Trophoblast cell (in vitro differentiated cells and primary cell): Measurements from ENCODE around the gene SLC43A2.

Experiments
- DNase-seq, 2 donors: peaks; one replicate each; pipeline ENCODE4 v3.0.0-alpha.2; 2016
- H2AFZ ChIP-seq: 2 replicates; pipeline ENCODE4 v1.6.1; 2013; ENCODE audit warnings: low read length, moderate library complexity, mild to moderate bottlenecking; ENCODE audit not compliant: insufficient read depth, poor library complexity
- H2AK5ac ChIP-seq: 2 replicates; pipeline ENCODE4 v1.6.1; 2013; ENCODE audit warnings: mild to moderate bottlenecking, low read length
- H2BK120ac ChIP-seq: 2 replicates; pipeline ENCODE4 v1.6.1; 2013; ENCODE audit warnings: low read length, mild to moderate bottlenecking, moderate library complexity; ENCODE audit not compliant: insufficient read depth, poor library complexity
- H2BK12ac ChIP-seq: 2 replicates; pipeline ENCODE4 v1.6.1; 2013; ENCODE audit warnings: mild to moderate bottlenecking, low read length, moderate library complexity
- H2BK5ac ChIP-seq: 2 replicates; pipeline ENCODE4 v1.6.1; 2013; ENCODE audit warnings: low read length, low read depth, moderate library complexity, mild to moderate bottlenecking; ENCODE audit not compliant: poor library complexity
- H3K14ac ChIP-seq: 2 replicates; pipeline ENCODE4 v1.6.1; 2013; ENCODE audit warnings: mild to moderate bottlenecking, low read length
- H3K18ac ChIP-seq: 2 replicates; pipeline ENCODE4 v1.6.1; 2013; ENCODE audit warnings: mild to moderate bottlenecking, low read length
- H3K23ac ChIP-seq: 2 replicates; pipeline ENCODE4 v1.6.1; 2013; ENCODE audit warnings: low read length
- H3K27ac ChIP-seq: 2 replicates; pipeline ENCODE4 v1.5.1; 2013; ENCODE audit warnings: low read depth, mild to moderate bottlenecking, inconsistent platforms, low read length, moderate library complexity
- H3K27me3 ChIP-seq: 2 replicates; pipeline ENCODE4 v1.6.1; 2013; ENCODE audit warnings: inconsistent platforms, mild to moderate bottlenecking, low read length, moderate library complexity; ENCODE audit not compliant: insufficient read depth
- H3K36me3 ChIP-seq, 2 experiments: 1 replicate in 1 of 2; 2 replicates in 1 of 2; pipeline ENCODE4 v1.6.1; 2013; ENCODE audit warnings: low read length in 2 of 2, mild to moderate bottlenecking in 2 of 2, moderate library complexity in 1 of 2; ENCODE audit not compliant: insufficient read depth in 2 of 2, control insufficient read depth in 1 of 2
- H3K4ac ChIP-seq: 2 replicates; pipeline ENCODE4 v1.6.1; 2013; ENCODE audit warnings: low read depth, mild to moderate bottlenecking, low read length, moderate library complexity
- H3K4me1 ChIP-seq, 2 experiments: 1 replicate in 1 of 2; 2 replicates in 1 of 2; pipeline ENCODE4 v1.6.1; 2013; ENCODE audit warnings: low read length in 2 of 2, mild to moderate bottlenecking in 2 of 2, moderate library complexity in 1 of 2; ENCODE audit not compliant: insufficient read depth in 2 of 2, control insufficient read depth in 1 of 2
- H3K4me2 ChIP-seq: 2 replicates; pipeline ENCODE4 v1.6.1; 2013; ENCODE audit warnings: inconsistent platforms, mild to moderate bottlenecking, low read length, moderate library complexity
- H3K4me3 ChIP-seq: 2 replicates; pipeline ENCODE4 v1.5.1; 2013; ENCODE audit warnings: mild to moderate bottlenecking, low read depth, low read length, inconsistent platforms
- H3K79me1 ChIP-seq: one replicate; pipeline ENCODE4 v1.6.1; 2013; ENCODE audit warnings: low read length
- H3K79me2 ChIP-seq: 2 replicates; pipeline ENCODE4 v1.6.1; 2013; ENCODE audit warnings: low read length, mild to moderate bottlenecking; ENCODE audit not compliant: control insufficient read depth, insufficient read depth, poor library complexity
- H3K9ac ChIP-seq: 2 replicates; pipeline ENCODE4 v1.6.1; 2013; ENCODE audit warnings: mild to moderate bottlenecking, low read length
- H3K9me3 ChIP-seq: 2 replicates; pipeline ENCODE4 v1.6.1; 2013; ENCODE audit warnings: low read depth, mild to moderate bottlenecking, control low read depth, inconsistent platforms, low read length; ENCODE audit not compliant: insufficient read depth
- H4K12ac ChIP-seq: 2 replicates; pipeline ENCODE4 v1.6.1; 2013; ENCODE audit warnings: low read depth, mild to moderate bottlenecking, low read length, moderate library complexity
- H4K8ac ChIP-seq: 2 replicates; pipeline ENCODE4 v1.6.1; 2013; ENCODE audit warnings: low read depth, mild to moderate bottlenecking, low read length, moderate library complexity
- H4K91ac ChIP-seq: one replicate; pipeline ENCODE4 v1.6.1; 2013; ENCODE audit warnings: low read depth, mild to moderate bottlenecking, low read length, moderate library complexity
- WGBS: extraction: QIAGEN DNeasy Blood & Tissue Kit; methylation state at CpG from one replicate; pipeline ENCODE4 v1.1.7; 2013; ENCODE audit warnings: missing lambda C conversion rate; ENCODE audit not compliant: insufficient read length, insufficient coverage; ENCODE audit errors: extremely low coverage; 5-methylcytosine and 5-hydroxymethylcytosine counted together

The SLC43A2 gene

DNA sequence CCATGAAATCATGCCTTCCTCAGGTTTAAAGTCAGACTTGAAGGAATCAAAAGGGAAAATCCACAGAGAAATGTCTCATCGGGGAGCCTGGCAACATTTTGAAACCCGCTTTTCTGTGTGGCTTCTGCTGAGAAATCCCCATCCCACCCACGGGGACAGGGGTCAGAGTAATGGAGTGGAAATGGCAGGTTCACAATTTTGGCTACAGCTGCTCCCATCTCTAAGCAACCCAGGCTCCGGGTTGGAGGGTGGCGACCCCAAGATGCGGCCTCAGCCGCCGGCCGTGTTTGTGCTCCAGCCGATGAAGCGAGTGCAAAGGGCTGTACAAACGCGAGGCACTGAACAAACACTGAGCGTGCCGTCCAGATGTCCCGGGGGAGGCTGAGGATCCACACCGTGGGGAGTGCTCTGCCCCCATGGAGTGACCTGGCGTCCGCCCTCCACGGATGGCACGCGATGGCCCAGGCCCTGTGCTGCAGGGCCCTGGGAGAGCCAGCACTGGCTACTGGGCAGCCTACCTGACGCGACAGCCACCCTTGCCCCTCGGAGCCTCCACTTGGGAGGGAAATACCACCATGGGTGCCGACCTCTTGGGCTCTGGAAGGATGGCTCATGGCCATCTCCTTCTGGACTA lies 22.2 kb downstream of the SLC43A2 start:
- Histone ChIP-seq H3K4me1 (peaks cover 14 to 16% of the 10 kb centered on the region in 2 experiments), H3K14ac (peak overlapping the region; percentile 42), H2BK120ac (peak overlapping the region; percentile 47), H3K4me3 (no peak overlapping the region), H2BK5ac (no peak overlapping the region), H4K8ac (peak overlapping the region; percentile 24), H3K4me2 (no peak overlapping the region), H3K27ac (no peak overlapping the region), H3K9ac (no peak overlapping the region), H2AFZ (no peak overlapping the region), H3K27me3 (no peaks in the 10 kb centered on the region), H3K9me3 (peaks cover 7% of the 10 kb centered on the region), H3K79me1 (peaks cover 11% of the 10 kb centered on the region), H4K12ac (no peak overlapping the region), H3K79me2 (peaks cover 4% of the 10 kb centered on the region), H3K36me3 (peaks cover 6 to 9% of the 10 kb centered on the region in 2 experiments), H2BK12ac (peak overlapping the region; percentile 29), H3K4ac (no peak overlapping the region), H2AK5ac (peak overlapping the region; percentile 31), H3K18ac (peak overlapping the region; percentile 6), H3K23ac (no peak overlapping the region), H4K91ac (peak overlapping the region; percentile 41)
- no CpG with 5 or more reads among the region's 26 CpGs for WGBS
- DNase-seq, result peak in 1 of 2 donors; percentile 21

DNA sequence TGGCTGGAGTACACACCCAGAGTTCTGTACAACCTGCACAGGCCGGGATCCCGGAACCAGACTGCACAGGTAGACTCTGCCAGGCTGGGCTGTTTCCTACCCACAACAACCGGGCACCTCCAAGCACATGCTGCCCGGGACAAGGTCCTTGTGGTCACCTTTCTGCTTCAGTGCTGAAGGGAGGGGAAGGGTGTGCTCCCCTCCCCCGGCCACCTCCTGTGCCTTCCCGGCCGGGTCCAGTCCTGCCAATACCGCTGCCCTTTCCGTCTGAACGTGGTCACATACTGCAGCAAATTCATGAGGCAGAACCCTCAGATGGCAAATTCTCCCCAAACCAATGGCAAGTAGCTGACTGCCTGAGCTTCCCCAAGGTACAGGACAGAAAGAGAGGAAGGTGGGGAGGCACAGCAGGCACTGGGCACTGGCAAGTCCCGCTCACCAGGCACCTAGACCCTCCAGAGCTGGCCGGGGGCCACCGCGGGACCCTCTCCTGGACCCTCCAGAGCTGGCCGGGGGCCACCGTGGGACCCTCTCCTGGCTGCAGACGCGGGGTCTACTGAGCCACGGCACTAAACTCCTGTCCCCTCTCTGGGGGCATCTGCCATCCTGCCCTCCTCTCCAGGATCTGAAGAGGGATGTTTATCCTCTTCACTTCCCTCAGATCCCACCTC lies 22.8 kb downstream of the SLC43A2 start:
- Histone ChIP-seq H2BK5ac (no peak overlapping the region), H2AFZ (no peak overlapping the region), H3K14ac (peak overlapping the region; percentile 57), H3K23ac (no peak overlapping the region), H2BK120ac (peak overlapping the region; percentile 39), H3K18ac (peak overlapping the region; percentile 35), H3K27me3 (no peaks in the 10 kb centered on the region), H3K36me3 (peaks cover 6 to 9% of the 10 kb centered on the region in 2 experiments), H3K4me2 (no peak overlapping the region), H4K12ac (no peak overlapping the region), H4K8ac (peak overlapping the region; percentile 6), H3K79me1 (peaks cover 11% of the 10 kb centered on the region), H3K9me3 (peaks cover 11% of the 10 kb centered on the region), H3K79me2 (peaks cover 4% of the 10 kb centered on the region), H4K91ac (peak overlapping the region; percentile 45), H3K4ac (peak overlapping the region; percentile 15), H3K27ac (no peak overlapping the region), H3K4me1 (peaks cover 14 to 16% of the 10 kb centered on the region in 2 experiments), H2BK12ac (peak overlapping the region; percentile 62), H3K4me3 (no peak overlapping the region), H3K9ac (no peak overlapping the region), H2AK5ac (peak overlapping the region; percentile 44)
- DNase-seq, result no peak
- no CpG with 5 or more reads among the region's 19 CpGs for WGBS

DNA sequence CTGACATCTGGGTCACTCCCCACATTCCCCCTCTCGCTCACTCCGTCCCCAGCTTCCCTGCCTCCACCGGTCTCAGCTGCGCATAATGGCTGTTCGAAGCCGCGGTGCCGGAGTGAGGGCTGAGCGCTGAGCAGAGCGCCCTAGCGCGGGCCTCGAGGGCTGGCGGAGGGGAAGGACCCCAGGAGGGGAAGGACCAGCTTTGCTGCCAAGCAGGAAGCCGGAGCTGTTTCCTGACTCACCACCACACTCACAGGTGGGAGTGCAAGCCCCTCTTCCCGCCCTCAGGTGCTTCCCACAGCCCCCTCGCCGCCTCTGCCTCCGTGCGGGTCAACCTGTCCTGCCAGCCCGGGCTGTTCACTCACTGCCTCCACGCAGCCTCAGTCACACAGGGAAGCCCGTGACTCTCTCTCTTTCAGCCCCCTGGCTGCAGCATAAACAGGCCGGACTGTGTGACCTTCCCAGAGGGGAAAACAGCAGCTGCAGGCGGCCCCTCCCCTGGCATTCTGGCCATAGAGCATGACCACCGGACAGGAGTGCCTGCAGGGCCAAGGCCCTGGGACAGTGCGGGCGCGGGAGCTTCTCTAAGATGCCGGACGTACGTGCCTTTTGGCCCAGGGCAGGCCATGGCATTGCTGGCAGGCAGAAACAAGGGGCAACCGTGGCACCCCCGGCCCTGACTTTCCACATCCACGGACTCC lies 23.7 kb downstream of the SLC43A2 start:
- H2BK120ac ChIP-seq, result peak overlapping the region; percentile 70
- no peak overlapping the region for H3K4me3 ChIP-seq
- peak overlapping the region; percentile 9 for H3K27ac ChIP-seq
- H3K9ac ChIP-seq, result no peak overlapping the region
- H2AFZ ChIP-seq, result no peak overlapping the region
- peak overlapping the region; percentile 51 for H4K8ac ChIP-seq
- no peak overlapping the region for H2BK5ac ChIP-seq
- peak overlapping the region; percentile 29 for H2BK12ac ChIP-seq
- peaks cover 4% of the 10 kb centered on the region for H3K79me2 ChIP-seq
- WGBS, result no CpG with 5 or more reads among the region's 35 CpGs
- H3K4me1 ChIP-seq, result peaks cover 14 to 16% of the 10 kb centered on the region in 2 experiments
- H3K79me1 ChIP-seq, result peaks cover 11% of the 10 kb centered on the region
- peak overlapping the region; percentile 54 for H3K14ac ChIP-seq
- no peak overlapping the region for H3K4ac ChIP-seq
- no peak overlapping the region for H3K23ac ChIP-seq
- no peaks in the 10 kb centered on the region for H3K27me3 ChIP-seq
- peaks cover 4 to 9% of the 10 kb centered on the region in 2 experiments for H3K36me3 ChIP-seq
- H2AK5ac ChIP-seq, result peak overlapping the region; percentile 34
- peak; percentile 81 to 87 for DNase-seq
- H3K4me2 ChIP-seq, result peak overlapping the region; percentile 7
- H3K18ac ChIP-seq, result peak overlapping the region; percentile 35
- H3K9me3 ChIP-seq, result peaks cover 11% of the 10 kb centered on the region
- H4K12ac ChIP-seq, result peak overlapping the region; percentile 32
- peak overlapping the region; percentile 67 for H4K91ac ChIP-seq

GRCh38 chr17:1601571-1601970 lies 27.1 kb downstream of the SLC43A2 start:
- no peak overlapping the region for H2BK12ac ChIP-seq
- no peak overlapping the region for H3K4me2 ChIP-seq
- no peak overlapping the region for H3K18ac ChIP-seq
- no peak overlapping the region for H2AK5ac ChIP-seq
- H3K79me1 ChIP-seq, result peaks cover 11% of the 10 kb centered on the region
- H3K9me3 ChIP-seq, result peaks cover 11% of the 10 kb centered on the region
- H4K8ac ChIP-seq, result no peak overlapping the region
- no peak overlapping the region for H3K9ac ChIP-seq
- WGBS, result no CpG with 5 or more reads among the region's 14 CpGs
- DNase-seq, result no peak
- no peak overlapping the region for H3K4me3 ChIP-seq
- H3K4me1 ChIP-seq, result peaks cover 8 to 9% of the 10 kb centered on the region in 2 experiments
- H2BK120ac ChIP-seq, result no peak overlapping the region
- no peak overlapping the region for H4K91ac ChIP-seq
- H3K36me3 ChIP-seq, result peaks cover 6 to 12% of the 10 kb centered on the region in 2 experiments
- H3K27ac ChIP-seq, result no peak overlapping the region
- no peak overlapping the region for H4K12ac ChIP-seq
- H3K4ac ChIP-seq, result no peak overlapping the region
- H3K23ac ChIP-seq, result no peak overlapping the region
- H2AFZ ChIP-seq, result no peak overlapping the region
- no peak overlapping the region for H2BK5ac ChIP-seq
- H3K14ac ChIP-seq, result no peak overlapping the region
- peaks cover 4% of the 10 kb centered on the region for H3K79me2 ChIP-seq
- H3K27me3 ChIP-seq, result no peaks in the 10 kb centered on the region
